ENCODE results near the gene ITGAX.
"Not testable (repeated sequence)": the region's sequence is repeated elsewhere in the genome, so short reads cannot be mapped to it uniquely, and the experiment has no call there.

ITGAX gene

DNA sequence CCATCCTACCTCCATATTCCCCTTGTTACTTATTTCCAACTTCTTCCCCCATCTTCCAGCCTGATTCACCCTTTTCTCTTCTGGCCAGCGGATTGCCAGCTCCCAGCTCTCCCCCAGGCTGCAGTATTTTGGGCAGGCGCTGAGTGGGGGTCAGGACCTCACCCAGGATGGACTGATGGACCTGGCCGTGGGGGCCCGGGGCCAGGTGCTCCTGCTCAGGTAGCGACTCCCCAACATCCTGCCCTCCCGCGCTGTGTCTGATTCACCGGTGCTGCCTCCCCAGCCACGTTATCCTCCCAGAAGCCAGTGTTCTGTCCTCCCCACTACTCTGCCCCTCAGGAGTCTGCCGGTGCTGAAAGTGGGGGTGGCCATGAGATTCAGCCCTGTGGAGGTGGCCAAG, 57.8 kb downstream of the ITGAX start:
- no peak for DNase-seq

DNA sequence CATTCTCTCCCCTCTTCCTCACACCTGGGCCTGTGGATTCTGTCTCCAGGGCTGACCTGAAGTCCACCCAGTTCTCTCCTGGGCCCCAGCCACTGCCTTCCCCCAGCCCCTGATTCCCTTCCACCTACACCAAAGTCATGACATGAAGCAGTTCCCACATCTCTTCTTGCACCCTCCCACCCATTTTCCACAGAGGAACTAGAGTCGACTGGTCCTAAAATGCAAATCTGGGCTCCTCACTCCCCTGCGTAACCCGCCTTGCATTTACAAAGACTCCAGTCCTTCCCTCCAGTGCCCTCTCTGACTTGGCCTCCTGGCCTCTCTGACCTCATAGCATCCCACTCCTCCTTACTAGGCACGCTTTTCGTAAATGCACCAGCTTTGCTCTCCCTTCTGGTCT, 58.4 kb downstream of the ITGAX start:
- no peak for DNase-seq

DNA sequence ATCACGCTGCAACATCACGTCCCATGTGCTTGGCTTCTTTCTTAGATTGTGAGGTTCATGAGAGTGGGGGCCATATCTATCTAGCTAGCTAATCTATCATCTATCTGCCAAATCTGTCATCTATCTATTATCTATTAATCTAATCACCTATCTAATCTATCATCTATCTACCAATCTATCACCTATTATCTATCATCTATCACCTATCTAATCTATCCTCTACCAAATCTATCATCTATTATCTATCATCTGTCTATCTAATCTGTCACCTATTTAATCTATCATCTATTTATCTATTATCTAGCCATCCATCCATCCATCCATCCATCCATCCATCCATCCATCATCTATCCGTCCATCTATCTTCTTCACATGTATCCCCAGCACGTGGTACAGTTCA, 59.0 kb downstream of the ITGAX start:
- no peak for DNase-seq

DNA sequence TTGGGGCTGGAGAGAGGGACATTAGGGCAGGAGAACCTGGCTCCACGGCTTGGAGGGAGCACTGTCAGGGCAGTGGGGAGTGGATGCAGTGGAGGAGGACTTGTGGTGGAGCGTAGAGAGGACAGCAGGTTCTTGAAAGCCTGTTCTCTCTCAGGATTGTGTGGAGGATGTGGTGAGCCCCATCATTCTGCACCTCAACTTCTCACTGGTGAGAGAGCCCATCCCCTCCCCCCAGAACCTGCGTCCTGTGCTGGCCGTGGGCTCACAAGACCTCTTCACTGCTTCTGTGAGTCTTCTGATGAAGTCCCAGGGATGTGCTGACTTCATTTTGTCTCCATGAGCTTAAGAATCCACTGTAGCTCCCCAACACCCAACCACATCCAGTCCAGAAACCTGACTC, 59.7 kb downstream of the ITGAX start:
- no peak for DNase-seq

DNA sequence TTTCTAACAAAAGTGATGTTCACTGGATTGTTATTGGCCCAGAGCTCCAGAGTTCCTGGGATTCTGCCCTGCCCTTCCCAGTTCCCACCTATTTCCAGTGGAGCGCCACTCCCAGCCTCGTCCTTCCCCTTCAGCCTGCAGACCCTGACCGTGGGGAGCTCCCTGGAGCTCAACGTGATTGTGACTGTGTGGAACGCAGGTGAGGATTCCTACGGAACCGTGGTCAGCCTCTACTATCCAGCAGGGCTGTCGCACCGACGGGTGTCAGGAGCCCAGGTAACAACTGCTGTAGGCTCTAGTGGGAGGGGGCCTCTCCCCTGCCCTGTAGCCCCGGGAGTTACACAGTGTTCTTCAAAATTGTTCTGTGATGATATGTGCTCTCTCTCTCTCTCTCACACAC, 61.4 kb downstream of the ITGAX start:
- DNase-seq = no peak

DNA sequence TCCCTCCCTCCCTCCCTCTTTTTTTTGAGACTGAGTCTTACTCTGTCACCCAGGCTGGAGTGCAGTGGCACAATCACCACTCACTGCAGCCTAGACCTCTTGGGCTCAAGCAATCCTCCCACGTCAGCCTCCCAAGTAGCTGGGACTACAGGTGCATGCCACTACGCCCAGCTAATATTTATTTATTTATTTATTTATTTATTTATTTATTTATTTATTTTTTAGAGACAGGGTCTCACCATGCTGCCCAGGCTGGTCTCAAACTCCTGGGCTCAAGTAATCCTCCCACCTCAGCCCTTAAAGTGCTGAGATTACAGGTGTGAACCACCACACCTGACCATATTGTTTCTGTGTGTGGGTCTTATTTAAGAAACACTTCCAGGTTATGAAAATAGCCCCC, 62.1 kb downstream of the ITGAX start:
- DNase-seq = not testable (repeated sequence)

DNA sequence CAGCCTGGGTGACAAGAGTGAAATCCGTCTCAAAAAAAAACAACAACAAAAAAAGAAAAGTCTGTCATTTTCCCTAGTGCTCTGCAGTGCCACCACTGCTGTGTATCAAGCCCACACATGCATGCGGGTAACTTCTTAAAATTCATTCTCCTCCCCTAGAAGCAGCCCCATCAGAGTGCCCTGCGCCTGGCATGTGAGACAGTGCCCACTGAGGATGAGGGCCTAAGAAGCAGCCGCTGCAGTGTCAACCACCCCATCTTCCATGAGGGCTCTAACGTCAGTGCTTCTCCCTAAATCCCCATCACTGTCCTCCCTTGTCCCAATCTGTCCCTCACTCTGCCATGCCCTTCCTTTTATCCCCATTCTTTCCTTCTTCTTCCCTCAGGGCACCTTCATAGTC, 62.9 kb downstream of the ITGAX start:
- DNase-seq = no peak

DNA sequence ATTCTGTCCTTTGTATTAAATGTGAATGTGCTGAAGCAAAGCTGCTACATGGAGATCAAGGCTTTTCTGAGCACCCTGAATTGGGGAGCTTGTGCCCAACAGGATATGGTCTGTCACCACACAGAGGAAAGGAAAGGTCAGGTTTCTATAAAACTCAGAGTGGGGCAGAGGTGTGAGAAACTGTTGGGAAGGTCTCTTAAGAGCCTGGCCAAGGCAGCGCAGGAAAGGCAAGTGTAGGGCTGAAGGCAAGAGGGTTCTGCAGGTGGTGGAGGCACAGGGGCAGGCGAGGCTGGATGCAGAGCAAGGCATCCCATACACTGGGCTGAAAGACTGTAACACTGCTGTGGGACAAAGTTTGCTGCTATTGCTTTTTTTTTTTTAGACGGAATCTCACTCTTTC, 65.1 kb downstream of the ITGAX start:
- DNase-seq = no peak

DNA sequence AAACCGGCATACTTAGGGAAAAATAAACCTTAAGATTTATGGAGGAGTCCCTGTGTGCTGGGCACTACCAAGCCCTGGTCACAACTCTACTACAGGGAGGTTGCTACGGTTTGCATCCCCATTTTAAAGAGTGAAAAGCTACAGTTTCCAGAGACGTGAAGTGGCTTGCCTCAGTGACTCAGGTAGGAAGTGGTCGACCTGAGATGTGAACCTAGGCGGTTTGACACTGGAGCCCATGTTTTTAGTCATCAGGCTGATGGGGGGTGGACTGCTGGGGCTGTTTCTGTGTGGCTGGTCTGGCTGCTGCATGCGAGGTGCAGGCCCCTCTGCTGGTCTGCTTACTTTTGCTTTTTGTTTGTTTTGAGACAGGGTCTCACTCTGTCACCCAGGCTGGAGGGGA, 66.6 kb downstream of the ITGAX start:
- DNase-seq = no peak

DNA sequence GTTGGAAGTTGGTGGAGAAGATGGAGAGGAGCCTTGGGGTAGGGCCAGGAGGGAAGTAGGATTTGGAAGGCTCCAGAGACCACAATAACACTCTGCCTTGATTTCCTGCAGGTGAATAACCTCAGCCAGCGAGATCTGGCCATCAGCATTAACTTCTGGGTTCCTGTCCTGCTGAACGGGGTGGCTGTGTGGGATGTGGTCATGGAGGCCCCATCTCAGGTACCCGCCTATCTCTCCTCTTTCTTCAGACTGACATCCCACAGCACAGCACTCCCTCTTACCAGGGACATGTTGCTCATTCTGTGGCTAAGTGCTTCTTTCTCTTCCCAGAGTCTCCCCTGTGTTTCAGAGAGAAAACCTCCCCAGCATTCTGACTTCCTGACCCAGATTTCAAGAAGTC, 68.3 kb downstream of the ITGAX start:
- DNase-seq = no peak

DNA sequence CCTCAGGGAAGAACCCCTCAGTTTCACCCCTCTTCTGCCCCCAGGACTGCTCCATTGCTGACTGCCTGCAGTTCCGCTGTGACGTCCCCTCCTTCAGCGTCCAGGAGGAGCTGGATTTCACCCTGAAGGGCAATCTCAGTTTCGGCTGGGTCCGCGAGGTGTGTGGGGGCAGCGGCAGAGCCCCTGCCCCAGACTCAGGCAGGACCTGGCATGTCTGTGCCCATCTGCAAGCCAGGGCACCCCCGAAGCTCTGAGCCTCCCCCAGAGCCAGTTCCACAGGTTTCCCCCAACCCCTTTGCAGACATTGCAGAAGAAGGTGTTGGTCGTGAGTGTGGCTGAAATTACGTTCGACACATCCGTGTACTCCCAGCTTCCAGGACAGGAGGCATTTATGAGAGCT, 68.8 kb downstream of the ITGAX start:
- DNase-seq = no peak

DNA sequence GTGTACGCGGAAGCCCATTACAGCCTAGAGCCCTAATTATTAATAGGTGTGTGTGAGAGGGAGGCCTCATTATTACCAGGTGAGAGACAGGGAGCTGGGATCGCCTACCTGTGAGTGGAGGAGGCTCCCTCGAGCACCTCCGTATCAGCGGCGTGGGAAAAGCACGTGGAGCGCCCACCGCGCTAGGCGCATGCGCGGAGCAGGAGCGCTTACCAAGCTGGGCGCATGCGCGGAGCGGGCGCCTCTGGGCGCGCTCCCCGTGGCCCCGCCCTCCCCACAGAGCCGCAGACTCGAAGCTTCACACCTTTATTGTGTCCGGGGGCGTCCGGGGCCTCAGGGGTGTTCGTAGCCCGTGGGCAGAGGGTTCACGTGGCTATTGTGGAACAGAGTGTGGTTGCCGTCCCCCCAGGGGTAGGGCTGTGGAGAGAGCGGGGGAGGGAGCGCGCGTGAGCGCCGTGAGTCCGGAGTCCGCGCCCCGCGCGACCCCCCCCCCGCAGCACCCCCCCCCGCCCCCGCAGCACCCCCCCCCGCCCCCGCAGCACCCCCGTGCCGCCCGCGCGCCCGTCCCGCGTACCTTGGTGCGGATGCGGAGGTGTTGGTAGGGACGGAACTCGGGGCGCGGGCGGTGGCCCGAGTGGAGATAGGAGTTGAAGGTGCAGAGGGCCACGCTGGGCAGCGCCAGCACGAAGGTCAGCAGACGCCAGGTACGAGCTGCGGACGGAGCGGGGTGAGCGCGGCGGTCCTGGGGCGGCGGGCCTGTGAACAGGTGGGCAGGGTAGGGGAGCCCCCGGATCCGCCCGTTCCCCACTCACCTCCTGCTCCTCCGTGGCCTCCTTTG, 72.7 kb downstream of the ITGAX start:
- DNase-seq = peak; percentile 16

DNA sequence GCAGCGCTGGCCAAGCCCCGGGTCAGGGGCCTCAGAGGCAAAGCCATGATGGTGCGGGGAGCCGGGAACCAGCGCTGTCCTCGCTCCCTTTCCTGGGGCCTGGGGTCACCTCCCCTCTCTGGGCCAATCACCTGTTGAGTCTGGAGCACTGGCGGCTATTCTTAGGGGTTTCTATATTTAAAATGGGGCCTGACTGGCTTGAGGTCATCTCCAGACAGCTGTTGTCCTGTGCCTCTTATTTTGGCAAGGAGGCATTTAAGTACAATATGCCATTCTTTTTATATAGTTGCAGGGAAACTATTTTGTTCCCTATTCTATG, 73.3 kb downstream of the ITGAX start, which contains the start of gene COX6A2:
Gene COX6A2 (minus strand): TSS at position 82 of the 319 bp plus-strand sequence. CDS start 35 bp downstream, at position 47.
- DNase-seq = no peak

DNA sequence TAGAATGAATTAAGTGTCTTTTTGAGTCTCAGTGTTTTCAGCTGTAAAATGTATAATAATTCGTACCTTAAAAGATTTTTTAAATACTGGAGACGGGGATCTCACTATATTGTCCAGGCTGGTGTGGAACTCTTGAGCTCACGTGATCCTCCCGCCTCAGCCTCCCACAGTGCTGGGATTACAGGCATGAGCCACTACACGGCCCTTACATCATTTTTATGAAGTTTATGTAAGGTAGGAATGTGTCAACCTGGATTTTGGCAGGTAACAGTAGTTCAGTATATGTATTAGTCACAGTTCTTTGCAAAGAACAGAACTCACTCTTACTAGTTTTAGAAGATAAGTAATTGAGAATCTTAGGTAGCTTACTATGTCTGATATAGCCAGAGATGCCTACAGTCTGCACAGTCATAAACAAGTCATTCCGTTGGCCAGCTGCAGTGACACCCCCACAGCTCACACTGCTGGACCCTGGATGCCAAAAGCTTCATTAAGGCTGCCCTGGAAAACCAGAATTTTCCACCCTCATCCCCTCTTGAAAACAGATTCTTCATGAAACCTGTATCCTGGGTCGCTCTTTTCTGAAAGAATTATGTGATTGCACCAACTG, 73.8 kb downstream of the ITGAX start:
- no peak for DNase-seq

DNA sequence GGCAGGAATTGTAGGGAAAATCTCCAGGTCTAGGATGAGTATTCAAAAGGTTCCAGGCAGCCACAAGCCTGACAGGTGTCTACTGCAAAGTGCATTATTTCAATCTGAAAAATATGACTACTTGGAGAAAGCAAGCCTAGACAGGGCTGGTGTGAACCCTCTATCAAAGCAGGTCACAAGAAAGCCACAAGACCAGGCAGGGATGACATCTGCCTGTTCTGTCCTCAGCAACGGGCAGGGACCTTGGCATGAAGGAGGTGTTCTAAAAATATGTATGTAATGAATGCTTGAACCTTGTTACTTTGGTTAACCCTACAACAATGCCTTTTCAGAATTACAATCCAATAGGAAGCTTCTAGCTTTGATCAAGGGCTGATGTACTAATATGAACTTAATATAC, 74.3 kb downstream of the ITGAX start:
- DNase-seq = no peak

DNA sequence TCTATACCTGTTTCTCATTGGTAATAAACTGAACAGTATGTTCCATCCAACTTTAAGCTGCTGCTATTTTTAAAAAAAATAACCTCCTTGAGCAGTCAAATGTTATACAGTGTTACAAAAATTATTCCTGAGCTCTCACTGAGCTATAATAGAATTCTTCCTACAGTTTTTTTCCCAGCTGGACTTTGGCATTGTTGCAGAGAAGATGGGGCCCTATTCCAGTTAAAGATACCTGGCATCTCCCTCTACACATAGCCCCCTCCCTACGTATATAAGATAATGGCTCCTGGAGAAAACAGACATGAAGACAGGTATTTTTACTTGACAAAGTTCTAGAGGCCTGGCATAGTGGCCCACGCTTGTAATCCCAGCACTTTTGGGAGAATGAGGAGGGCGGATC, 74.8 kb downstream of the ITGAX start:
- no peak for DNase-seq

DNA sequence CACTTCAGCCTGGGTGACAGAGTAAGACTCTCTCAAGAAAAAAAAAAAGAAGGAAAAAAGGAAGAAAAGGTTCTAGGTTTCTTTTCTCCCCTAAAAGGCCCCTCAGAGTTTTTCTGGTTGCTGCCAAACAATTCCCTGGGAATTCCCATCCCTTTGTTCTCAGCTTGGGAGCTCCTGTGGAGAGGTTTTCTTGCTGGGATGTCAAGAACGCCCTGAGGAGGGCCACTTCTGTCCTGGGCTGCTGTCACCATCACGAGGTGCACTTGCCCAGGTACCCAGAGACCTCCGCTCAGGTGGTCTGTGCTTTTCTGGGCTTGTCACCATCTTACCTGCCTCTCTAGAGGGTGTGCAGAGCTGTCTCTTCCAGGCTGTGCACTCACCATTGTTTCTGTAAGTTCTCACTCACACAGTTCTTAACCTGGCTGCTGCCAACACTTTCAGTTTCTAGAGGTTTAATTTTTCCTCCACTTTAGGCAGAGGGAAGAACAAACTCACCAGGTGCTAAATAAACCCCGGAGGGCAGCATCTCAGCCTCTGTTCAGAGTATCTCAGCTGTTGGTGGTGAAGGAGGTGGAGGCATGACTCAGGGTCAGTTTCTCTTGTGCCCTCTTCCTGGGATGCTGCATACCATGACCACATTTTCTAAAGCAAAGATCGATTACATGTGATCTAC, 75.5 kb downstream of the ITGAX start:
- DNase-seq = no peak
